Esophagus muscularis mucosa (tissue), 3 donors: ENCODE data around the gene TRIM67.

Experiments
- CTCF ChIP-seq, 3 experiments: fragments of 200-600 bp in 2 of 3; fragments of 450-650 bp in 1 of 3; sonication (generic) in 2 of 3; IDR thresholded peaks; one replicate each; pipeline ENCODE4 v1.5.1; 2017 to 2019; ENCODE audit warnings: antibody characterized with exemption in 3 of 3, mild to moderate bottlenecking in 2 of 3, moderate library complexity in 1 of 3
- POLR2A ChIP-seq: fragments of 450-650 bp; IDR thresholded peaks from one replicate; pipeline ENCODE4 v1.6.1; 2017; ENCODE audit warnings: antibody characterized with exemption, moderate library complexity, mild to moderate bottlenecking, low read depth

DNA sequence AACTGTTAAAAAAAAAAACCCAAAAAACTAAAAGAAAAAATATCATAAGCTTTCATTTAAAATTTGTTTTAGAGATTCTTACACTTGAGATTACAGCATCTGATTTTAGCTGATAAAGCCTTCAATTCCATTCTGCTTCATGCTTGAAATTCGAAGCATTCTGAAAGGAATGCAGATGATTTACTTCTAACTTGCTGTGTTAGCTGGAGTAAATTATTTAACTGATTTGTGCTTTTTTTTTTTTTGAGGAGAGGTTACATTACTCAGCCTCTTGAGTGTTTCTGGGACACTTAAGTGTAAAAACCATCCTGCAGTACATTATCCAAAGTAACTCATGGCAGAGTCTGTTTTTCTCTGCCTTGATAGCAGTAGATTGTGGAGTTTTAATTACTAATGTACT lies 4.5 kb upstream of the TRIM67 start:
- TF ChIP-seq POLR2A (no peak), CTCF (IDR thresholded peaks at IDR 0.05) (no peak)
